Stimulated activated CD4-positive, alpha-beta T cell treated with anti-CD3 and anti-CD28 coated beads, Interleukin-2, amount 100 ng/mL, for 24 hours (primary cell): ENCODE results near the gene MAP3K15.

Source experiments
- DNase-seq, 2 donors: peaks; one replicate each; pipeline ENCODE4 v3.0.0-alpha.2; 2020

The MAP3K15 gene

DNA sequence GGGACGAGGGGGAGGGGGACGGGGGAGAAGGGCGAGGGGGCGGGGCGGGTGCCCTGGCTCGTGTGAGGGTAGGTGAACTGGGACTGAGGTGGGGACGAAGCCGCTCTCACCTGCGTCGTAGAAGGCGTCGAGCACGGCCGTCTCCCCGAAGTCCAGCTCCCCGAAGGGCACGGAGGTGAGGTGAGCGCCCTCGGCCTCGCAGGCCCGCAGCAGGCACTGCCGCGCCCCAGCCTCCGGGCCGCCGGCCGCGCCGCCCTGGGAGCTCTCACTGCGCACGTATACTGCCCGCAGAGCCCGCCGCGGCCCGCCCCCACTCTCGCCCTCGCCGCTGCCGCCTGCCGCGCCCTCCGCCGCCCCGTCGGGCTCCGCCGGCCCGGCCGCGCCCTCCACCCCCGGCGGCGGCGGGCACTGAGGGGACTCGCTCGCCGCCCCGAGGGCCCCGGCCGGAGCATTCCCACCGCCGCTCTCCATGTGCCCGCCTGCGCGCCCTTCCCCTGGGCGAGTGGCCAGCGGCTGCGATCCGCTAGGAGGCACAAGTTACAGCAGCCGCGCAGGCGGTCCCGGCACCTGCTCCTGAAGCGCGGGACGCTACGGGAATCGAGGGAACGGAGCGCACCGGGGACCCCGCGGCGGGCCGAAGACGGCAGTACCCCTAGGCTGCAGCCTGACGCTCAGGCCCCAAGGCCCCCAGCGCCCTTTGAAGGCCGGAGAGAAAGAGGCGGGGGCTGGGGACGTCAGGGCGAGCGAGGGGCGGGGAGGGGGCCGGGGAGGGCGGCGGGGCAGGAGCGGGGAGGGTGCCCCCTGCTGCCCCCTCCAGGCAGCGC lies at the start of gene MAP3K15:
MAP3K15 (minus strand) TSS at position 718 of the 824 bp plus-strand sequence; CDS start at position 471, 247 bp downstream.
- peak in 1 of 2 donors; percentile 25 for DNase-seq

DNA sequence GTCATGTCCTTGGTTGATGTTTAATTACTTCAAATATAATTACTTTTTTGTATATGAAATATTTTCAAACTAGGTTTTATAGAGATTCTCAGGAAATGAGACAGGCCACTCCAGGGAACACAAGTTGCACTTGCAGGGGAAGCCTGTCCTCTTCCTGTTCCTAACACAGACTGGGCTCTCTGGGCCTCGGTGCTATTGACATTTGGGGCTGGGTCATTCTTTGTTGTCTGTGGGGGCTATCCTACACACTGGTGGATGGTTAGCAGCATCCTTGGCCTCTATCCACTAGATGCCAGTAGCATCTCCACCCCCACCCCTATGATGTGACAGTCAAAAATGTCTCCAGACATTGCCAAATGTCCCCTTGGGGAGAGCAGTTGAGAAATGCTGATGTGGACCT lies 49.3 kb upstream of the MAP3K15 start:
- DNase-seq, result no peak

DNA sequence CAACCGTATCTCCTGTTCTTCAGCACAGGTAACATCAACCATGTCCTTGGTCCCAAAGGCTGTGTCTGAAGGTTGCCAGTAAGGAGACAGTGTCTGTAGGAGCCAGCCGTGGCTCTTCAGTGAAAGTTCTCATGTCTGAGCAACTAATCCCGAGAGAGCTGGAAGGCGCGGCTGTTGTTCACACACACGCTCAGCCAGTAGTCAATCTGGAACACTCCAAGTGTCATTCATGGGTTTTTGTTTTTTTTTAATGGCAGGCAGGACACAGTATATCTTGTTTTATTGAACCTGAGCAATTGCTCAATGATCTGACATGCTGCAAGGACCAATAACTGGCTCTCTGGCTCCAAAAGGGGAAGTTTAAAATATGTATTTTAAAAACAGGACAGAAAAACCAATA lies 48.4 kb upstream of the MAP3K15 start:
- DNase-seq, result no peak

DNA sequence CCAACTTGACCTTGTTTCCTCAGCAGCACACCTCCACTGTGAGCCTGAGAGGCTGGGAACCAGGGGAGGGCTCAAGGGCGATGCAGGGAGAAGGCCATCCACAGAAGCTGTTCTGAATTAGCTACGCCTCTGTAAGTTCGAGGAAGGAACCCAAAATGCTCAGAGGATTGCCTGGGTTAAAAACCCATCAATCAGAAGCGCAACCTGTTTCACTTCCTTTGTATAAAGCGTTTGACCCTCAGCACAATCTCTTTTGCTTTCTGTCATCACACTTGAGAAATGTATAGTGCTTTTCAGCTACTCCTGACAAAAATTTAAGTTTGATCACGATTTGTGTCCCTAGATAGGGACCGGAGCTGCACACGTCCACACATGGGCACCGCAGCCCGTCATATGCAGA lies 48.0 kb upstream of the MAP3K15 start:
- no peak for DNase-seq

DNA sequence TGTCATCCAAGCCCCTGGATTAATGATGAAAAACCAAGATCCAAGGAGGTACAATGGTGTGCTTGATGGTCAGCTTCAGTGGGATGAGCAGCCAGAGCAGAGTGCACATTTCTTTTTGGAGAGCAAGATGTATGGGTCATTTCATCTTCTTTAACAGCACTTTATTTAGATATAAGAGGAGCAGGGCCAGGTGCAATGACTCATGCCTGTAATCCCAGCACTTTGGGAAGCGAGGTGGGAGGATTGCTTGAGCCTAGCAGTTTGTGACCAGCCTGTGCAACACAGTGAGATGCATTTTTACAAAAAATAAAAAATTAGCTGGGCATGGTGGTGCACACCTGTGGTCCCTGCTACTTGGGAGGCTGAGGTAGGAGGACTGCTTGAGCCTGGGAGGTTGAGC lies 45.3 kb upstream of the MAP3K15 start:
- DNase-seq, result no peak

DNA sequence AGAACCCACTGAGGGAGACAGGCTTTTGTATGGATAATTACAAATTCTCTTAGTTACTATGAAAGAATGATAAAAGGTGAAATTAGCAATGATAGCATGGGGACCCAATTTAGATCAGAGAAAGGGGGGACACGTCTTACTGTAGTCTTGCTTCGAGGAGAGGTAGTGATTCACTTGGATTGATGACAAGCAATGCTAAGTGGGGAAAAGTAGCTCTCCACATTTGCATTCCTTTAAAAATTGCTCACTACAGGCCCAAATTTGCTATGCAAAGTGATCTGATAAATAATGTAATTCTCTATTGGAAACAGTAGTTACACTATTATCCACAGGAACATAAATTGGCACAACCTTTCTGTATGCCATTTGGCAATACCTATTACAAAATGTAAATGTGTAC lies 42.5 kb upstream of the MAP3K15 start:
- no peak for DNase-seq

DNA sequence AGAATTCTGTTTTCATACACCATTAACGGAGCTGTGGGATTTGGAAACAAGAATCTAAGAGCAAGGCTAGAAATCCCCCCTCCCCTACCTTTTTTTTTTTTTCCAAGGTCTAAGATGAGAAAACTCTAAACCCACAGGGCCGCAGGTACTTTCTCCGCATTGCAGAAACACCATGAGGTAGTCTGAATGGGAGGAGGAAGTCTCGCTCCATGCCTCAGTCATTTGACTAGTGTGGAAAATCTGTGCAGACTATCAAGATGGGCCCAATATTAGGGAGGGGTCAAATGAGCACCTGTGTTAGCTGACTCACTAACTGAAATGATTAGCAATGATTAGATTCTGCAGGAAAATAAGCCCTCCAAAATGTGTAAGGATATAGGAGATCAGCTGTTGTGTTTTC lies 40.9 kb upstream of the MAP3K15 start:
- DNase-seq, result no peak

- DNase-seq, result no peak
Observed at GRCh38 chrX:19555683-19556082, 40.4 kb upstream of the MAP3K15 start.

GRCh38 chrX:19555236-19555635 lies 39.9 kb upstream of the MAP3K15 start:
- no peak for DNase-seq

DNA sequence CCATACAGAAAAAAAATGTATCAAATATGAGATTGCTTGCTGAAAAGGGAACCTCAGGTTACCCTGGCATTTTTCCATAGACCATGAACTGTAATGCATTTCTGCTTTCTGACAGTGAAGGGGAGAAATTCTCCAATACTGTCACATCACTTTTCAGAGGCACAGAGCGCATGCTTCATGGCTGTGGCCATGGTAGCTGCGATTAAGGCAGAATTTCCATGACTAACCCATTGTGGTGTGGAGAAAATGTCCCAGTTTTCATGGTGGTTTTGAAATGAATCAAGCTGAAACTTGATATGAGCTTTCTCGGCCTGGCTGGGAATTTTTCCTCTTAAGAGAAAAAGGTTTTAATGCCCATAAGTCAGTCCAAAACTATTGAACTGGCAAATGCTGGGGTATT lies 39.5 kb upstream of the MAP3K15 start:
- peak; percentile 31 to 35 for DNase-seq

DNA sequence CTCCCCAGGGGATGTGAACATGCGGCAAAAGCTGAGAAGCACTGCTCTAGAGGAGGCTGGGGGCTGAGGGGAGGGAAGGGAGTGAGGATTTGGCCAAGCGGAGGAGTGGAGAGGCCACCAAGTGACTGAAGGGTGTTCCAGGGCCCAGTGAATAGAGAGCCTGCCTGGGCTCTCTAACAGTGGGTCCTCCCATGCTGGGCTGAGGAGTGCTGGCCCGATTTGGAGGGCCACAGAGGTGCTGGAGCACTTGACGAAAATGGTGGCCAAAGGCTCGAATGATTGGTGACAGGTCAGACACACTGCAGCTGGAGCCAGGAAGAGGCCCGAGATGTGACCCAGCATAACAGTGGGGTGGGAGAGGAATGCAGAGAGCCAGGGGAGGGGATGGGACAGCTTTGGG lies 37.5 kb upstream of the MAP3K15 start:
- no peak for DNase-seq

GRCh38 chrX:19549838-19550237 lies 34.5 kb upstream of the MAP3K15 start:
- no peak for DNase-seq

GRCh38 chrX:19548934-19549333 lies 33.6 kb upstream of the MAP3K15 start:
- no peak for DNase-seq

DNA sequence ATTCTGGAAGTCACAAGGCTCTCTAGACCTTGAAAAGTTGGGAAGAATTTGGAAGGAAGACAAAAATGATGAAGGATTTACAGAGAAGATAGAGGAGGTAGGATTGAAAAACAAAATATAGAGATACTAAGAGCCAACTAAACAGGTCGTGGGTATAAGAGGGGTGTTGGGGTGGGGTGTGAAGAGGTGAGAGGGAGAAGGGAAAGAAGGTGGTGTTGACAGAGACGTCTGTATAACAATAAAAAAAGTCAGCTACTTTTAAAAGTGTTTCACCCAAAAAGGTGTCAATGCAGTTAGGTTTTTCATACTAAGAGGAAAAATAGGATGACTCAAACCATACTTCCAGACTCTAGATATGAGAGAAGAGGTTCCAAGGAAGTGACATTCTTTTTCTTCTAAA lies 33.0 kb upstream of the MAP3K15 start:
- DNase-seq, result no peak

DNA sequence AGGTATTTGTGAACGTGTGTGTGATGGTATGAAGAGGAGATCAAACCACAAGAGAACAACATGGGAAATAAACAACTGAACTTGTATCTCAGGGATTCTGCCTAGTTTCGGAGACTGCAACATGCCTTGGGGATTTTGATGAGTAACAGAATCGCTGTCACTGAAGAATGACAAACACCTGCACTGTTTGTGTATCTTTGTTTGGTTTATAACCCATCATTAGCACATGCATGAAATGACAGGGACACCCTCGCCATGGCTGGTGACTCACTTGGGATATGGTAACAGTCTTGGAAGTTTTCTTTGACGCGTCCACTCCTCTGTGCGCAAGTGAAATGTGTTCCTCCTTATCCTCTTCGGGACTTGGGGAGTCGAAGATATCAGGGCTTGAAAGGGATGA lies 30.3 kb upstream of the MAP3K15 start:
- DNase-seq, result no peak

- peak in 1 of 2 donors; percentile 50 for DNase-seq
Observed at GRCh38 chrX:19544693-19545305, 29.5 kb upstream of the MAP3K15 start.

GRCh38 chrX:19543951-19544381 lies 28.7 kb upstream of the MAP3K15 start:
- DNase-seq, result no peak

DNA sequence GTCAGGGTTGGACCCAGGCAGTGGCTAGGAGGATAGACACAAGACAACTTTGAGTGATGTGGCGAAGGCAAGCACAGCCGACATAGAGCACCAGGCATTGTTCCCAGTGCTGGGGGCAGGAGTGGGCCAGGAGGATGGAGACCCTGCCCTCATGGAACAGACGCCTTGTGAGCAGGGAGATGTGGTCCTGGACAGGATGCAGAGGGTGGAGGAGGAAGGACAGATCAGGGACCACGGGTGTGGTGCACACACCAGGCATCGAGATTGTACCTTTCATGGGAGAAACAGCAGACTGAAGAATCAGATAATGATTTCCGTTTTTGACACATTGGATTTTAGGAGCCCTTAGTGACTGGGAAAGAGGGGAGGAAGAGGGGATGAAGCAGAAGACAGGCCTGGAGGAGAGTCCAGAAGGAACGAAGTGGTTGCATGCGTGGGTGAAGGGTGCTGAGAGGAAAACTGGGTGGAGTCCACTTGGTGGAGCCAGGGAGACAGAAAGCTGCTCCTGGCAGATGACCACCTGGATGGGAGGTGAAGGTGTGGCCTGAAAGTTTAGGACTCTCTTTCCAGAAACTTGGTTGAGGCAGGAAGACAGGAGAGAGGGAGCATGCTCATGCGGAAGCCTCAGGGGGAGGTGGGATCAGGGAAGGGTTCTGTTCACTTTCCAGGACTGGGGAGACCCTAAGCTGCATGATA lies 27.9 kb upstream of the MAP3K15 start:
- DNase-seq, result no peak

DNA sequence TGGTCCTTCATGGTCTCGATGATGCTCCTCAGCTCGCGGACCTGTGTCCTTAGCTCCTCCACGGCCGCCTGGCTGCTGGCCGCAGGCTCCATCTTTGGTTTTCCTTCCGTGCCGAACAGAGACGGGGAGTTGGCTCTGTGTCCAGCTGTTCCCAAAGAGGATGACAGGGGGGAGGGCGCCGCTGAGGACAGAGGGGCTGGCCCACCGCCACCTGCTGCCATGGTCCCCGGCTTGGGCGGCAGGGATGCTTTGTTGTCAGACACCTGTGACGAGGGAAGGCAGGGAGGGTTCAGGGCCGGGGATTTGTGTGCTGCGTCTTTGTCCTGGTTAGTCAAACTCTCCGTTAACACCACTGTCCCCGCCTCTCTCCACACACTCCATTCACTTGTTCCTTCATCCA lies 26.6 kb upstream of the MAP3K15 start:
- no peak for DNase-seq

DNA sequence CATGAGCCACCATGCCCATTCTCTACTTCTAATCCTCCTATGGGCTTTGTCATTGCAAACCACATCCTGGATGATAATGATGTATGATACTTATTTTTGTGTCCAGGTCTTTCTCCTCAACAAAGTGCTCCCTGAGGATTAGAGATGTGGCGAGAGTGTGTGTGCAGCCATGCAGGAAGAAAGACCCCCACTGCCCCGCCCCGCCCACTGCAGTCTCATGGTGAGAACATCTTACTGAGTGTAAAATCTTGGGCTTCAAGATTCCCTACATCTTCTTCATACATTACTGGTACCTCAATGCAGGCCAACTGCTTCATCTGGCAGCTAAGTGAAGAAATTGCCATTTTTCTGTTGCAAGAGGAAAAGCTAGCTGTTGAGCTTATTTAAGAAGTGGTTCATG lies 25.9 kb upstream of the MAP3K15 start:
- DNase-seq, result no peak

DNA sequence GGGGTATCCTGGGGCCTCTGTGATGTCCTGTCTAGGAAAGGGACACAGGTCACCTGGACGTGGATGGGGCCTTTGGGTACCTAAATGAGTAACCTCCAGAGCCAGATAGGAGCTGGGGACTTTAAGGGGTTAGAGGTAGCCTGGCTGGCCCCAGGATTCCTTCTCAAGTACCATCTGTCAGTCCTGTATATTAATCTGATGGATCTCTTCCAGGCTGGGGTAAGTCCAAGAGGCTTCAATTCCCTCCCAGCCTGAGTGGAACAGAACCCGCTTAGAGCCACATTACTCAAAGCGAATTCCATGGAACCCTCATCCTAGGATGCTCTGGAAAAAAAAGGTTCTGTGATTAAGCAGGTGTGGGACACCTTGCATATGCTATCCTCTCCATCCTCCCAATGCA lies 24.8 kb upstream of the MAP3K15 start:
- DNase-seq, result no peak

GRCh38 chrX:19539665-19540064 lies 24.4 kb upstream of the MAP3K15 start:
- no peak for DNase-seq

- no peak for DNase-seq
Observed at GRCh38 chrX:19535476-19535875, 20.2 kb upstream of the MAP3K15 start.

DNA sequence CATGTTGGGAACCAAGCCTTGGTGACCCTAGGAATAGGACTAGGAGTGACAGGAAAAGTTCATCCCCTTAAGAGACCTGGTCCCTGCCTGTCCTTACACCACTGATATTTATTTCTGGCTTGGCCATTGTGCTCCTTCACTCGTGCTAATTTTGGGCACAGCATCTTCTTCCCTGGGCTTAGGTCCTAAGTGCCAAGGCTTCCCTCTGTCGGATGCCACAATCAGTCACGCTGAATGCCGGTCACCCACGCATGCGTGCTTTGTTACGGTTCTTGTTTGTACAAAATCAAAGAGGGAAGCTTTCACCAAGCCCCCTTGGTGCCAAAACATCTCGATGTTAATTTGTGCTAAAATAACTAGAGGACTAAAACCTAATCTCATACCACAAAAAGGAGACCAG lies 17.4 kb upstream of the MAP3K15 start:
- DNase-seq, result no peak
